ENCODE results near the gene SSTR5. TPM values are rescaled to one million over a fixed set of nuclear protein-coding genes. Genes with fewer than 3 reads are reported as not detected.
"Not testable (repeated sequence)": the region's sequence is repeated elsewhere in the genome, so short reads cannot be mapped to it uniquely, and the experiment has no call there.

The SSTR5 gene
- polyA plus RNA-seq, 1 experiment: not detected

DNA sequence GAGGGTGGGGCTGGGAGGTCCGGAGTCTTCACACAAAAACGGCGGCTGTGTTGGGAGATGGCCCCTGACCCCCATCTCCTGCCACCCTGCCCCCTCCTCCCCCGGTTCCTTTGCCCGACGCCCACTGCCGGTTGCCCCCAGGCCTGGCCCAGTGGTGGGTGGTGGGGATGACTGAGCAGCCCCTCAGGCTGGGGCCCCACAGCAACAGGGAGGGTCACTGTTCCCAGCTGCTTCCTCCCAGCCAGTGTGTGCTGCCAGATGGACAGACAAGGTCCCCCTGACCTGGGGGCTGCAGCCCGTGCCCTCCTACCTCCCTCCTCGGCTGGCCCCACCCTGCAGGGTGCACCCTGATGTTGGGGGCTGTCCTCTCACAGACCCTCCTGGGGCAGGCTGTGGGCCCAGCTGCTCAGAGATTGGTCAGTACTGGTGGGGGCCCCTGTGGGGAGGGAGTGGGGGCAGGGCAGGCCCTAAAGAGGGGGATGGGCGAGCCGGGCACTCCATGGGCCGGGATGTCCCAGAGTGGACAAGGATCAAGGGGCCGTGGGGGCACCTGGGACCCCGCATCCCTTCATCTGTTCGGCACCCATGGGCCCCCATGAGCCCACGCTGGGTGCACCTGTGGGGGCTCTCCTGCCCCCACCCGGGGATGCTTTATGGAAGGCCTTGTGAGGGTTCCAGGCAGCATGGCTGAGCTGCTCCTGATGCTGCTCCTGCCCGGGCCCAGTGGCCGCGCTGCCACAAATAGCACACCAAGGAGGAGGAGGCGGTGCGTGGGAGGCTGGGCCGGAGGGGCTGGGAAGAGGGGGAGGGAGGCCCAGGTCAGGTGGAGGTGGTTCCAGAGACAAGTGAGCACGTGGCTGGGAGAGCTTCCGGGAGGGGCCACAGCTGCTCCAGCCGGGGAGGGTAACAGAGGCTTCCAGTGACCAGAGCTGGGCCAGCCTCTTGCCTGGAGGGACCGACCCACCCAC, 18.4 kb downstream of the SSTR5 start:
- ChIA-PET CTCF (no interaction called here), POLR2A (no interaction called here)

DNA sequence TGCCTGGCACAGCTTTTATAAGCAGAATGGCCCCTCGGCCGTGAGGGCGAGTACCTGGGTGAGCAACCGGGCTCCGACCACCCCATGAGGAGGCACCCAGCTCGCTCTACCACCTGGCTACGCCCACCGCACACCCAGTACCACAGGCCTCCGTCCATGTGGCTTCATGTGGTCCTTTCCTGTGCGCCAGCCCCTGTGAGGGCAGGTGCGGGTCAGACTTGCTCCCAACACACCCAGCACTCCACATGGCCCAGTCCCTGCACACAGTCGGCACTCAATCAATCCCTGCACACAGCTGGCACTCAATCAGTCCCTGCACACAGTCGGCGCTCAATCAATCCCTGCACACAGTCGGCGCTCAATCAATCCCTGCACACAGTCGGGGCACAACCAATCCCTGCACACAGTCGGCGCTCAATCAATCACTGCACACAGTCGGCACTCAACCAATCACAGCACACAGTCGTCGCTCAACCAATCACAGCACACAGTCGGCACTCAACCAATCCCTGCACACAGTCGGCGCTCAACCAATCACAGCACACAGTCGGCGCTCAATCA, 19.5 kb downstream of the SSTR5 start:
- peaks cover 11% of the 10 kb centered on the region for H3K27me3 ChIP-seq (ENCODE audit: control insufficient read depth, insufficient read depth, low read length)
- ChIA-PET POLR2A (no interaction called here), CTCF (no interaction called here)
- TF ChIP-seq, protein P1, sequence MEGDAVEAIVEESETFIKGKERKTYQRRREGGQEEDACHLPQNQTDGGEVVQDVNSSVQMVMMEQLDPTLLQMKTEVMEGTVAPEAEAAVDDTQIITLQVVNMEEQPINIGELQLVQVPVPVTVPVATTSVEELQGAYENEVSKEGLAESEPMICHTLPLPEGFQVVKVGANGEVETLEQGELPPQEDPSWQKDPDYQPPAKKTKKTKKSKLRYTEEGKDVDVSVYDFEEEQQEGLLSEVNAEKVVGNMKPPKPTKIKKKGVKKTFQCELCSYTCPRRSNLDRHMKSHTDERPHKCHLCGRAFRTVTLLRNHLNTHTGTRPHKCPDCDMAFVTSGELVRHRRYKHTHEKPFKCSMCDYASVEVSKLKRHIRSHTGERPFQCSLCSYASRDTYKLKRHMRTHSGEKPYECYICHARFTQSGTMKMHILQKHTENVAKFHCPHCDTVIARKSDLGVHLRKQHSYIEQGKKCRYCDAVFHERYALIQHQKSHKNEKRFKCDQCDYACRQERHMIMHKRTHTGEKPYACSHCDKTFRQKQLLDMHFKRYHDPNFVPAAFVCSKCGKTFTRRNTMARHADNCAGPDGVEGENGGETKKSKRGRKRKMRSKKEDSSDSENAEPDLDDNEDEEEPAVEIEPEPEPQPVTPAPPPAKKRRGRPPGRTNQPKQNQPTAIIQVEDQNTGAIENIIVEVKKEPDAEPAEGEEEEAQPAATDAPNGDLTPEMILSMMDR (IDR thresholded peaks at IDR 0.05; ENCODE audit: low read depth, low read length): no peak
- H3K4me3 ChIP-seq (ENCODE audit: low read depth, low read length): no peak overlapping the region
- no peak overlapping the region for H3K27ac ChIP-seq (ENCODE audit: low read depth, low read length)
- H3K9me3 ChIP-seq (ENCODE audit: control insufficient read depth, insufficient read depth, low read length): peaks cover 15% of the 10 kb centered on the region; the same call in 1 of the 2 replicates
- DNase-seq (ENCODE audit: low read depth, low spot score): no peak

More for the DNA sequence above, 18.4 kb downstream of the SSTR5 start:
- Histone ChIP-seq H3K9me3 (ENCODE audit: control insufficient read depth, insufficient read depth, low read length) (peaks cover 16% of the 10 kb centered on the region), H3K27me3 (ENCODE audit: control insufficient read depth, insufficient read depth, low read length) (peaks cover 11% of the 10 kb centered on the region), H3K4me3 (ENCODE audit: low read depth, low read length) (no peak overlapping the region), H3K27ac (ENCODE audit: low read depth, low read length) (no peak overlapping the region)
- DNase-seq (ENCODE audit: low read depth, low spot score): no peak
- TF ChIP-seq, protein P1 (IDR thresholded peaks at IDR 0.05; ENCODE audit: low read depth, low read length): no peak

DNA sequence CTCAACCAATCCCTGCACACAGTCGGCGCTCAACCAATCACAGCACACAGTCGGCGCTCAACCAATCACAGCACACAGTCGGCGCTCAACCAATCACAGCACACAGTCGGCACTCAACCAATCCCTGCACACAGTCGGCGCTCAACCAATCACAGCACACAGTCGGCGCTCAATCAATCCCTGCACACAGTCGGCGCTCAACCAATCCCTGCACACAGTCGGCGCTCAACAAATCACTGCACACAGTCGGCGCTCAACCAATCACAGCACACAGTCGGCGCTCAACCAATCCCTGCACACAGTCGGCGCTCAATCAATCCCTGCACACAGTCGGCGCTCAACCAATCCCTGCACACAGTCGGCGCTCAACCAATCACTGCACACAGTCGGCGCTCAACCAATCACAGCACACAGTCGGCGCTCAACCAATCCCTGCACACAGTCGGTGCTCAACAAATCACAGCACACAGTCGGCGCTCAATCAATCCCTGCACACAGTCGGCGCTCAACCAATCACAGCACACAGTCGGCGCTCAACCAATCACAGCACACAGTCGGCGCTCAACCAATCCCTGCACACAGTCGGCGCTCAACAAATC, 20.2 kb downstream of the SSTR5 start:
- POLR2A ChIA-PET; H3K27me3 ChIP-seq (ENCODE audit: control insufficient read depth, insufficient read depth, low read length); H3K27ac ChIP-seq (ENCODE audit: low read depth, low read length); DNase-seq (ENCODE audit: low read depth, low spot score); H3K4me3 ChIP-seq (ENCODE audit: low read depth, low read length); CTCF ChIA-PET: not testable (repeated sequence)
- peaks cover 15% of the 10 kb centered on the region; the same call in 1 of the 2 replicates for H3K9me3 ChIP-seq (ENCODE audit: control insufficient read depth, insufficient read depth, low read length)

DNA sequence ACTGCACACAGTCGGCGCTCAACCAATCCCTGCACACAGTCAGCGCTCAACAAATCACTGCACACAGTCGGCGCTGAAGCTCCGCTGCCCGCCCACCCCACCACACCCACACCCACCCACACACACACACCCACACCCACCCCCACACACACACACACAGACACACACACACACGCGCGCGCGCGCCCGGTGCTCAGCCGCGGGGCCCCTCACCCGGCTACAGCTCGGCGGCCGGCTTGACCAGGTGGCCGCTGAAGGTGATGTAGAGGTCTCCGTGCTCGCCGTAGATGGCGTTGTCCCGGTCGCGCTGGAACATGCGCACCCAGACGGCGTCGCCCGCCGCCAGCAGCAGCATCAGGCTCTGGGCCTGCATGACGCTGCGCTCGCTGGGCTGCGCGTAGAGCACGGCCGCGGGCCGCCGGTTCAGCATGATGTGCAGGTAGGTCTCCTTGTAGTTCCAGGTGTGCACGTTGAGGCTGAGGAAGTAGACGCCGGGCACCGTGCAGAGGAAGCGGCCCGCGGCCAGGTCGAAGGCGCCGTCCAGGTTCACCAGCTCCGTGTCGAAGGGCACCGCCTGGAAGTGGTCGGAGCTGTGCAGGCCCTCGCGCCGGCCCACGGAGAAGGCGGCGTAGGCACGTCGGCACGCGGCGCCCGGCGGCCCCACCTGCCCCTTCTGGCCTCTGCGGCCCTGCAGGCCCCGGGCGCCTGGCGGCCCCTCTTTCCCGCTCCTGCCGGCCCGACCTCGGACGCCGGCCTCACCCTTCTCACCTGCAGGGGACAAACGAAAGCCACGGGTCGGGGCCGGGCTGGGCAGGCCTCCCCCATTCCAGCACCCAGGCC, 21.0 kb downstream of the SSTR5 start:
- ChIA-PET CTCF (no interaction called here), POLR2A (no interaction called here)
- H3K4me3 ChIP-seq (ENCODE audit: low read depth, low read length): no peak overlapping the region
- TF ChIP-seq, protein P1 (IDR thresholded peaks at IDR 0.05; ENCODE audit: low read depth, low read length): no peak
- H3K9me3 ChIP-seq (ENCODE audit: control insufficient read depth, insufficient read depth, low read length): peaks cover 15% of the 10 kb centered on the region; the same call in 1 of the 2 replicates
- no peak for DNase-seq (ENCODE audit: low read depth, low spot score)
- no peak overlapping the region for H3K27ac ChIP-seq (ENCODE audit: low read depth, low read length)
- peaks cover 4% of the 10 kb centered on the region for H3K27me3 ChIP-seq (ENCODE audit: control insufficient read depth, insufficient read depth, low read length)

DNA sequence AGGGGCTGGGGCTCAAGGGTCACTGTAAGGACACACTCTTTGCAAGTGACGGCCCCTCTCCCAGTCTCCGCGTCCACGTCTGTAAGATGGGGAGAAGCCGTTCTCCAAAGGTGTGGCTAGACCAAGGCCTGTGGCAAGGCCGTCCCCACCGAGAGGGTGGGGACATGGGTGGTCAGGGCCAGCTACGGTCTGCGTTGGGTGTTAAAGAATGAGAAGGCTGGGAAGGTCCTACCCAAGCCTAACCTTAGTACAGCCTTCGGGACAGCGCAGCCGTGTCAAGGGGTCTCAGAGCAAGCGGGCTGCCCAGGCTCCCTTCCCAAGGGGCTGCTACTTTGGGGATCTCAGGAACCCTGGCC, 21.6 kb downstream of the SSTR5 start:
- Histone ChIP-seq H3K4me3 (ENCODE audit: low read depth, low read length) (no peak overlapping the region), H3K9me3 (ENCODE audit: control insufficient read depth, insufficient read depth, low read length) (peaks cover 15% of the 10 kb centered on the region; the same call in 1 of the 2 replicates), H3K27me3 (ENCODE audit: control insufficient read depth, insufficient read depth, low read length) (peaks cover 4% of the 10 kb centered on the region), H3K27ac (ENCODE audit: low read depth, low read length) (no peak overlapping the region)
- TF ChIP-seq, protein P1 (IDR thresholded peaks at IDR 0.05; ENCODE audit: low read depth, low read length): no peak
- POLR2A ChIA-PET: no interaction called here
- CTCF ChIA-PET: no interaction called here
- DNase-seq (ENCODE audit: low read depth, low spot score): no peak

All from AG04450 (cell line).